RWPE2 (cell line): ENCODE data around the gene CDK17.

Experiments
- ATAC-seq: fragments of 200-7000 bp; cut with Tn5 transposase; 3 replicates; pipeline ENCODE4 v1.9.1; 2021; ENCODE audit warnings: low read depth
- DNase-seq: peaks from one replicate; pipeline ENCODE4 v3.0.0-alpha.2; 2020; ENCODE audit warnings: low spot score
- H3K27ac ChIP-seq: fragments of 450-650 bp; 2 replicates; pipeline ENCODE4 v1.5.1; 2017; ENCODE audit warnings: mild to moderate bottlenecking; ENCODE audit not compliant: poor library complexity, severe bottlenecking
- H3K27me3 ChIP-seq: fragments of 250-450 bp; sonication (Bioruptor Pico); 2 replicates; pipeline ENCODE4 v1.5.1; 2021; ENCODE audit warnings: mild to moderate bottlenecking, moderate library complexity; ENCODE audit not compliant: insufficient read depth, poor library complexity, severe bottlenecking
- H3K36me3 ChIP-seq: fragments of 250-450 bp; sonication (Bioruptor Pico); 2 replicates; pipeline ENCODE4 v1.5.1; 2020; ENCODE audit warnings: low read depth, mild to moderate bottlenecking, moderate library complexity
- H3K4me1 ChIP-seq: fragments of 250-450 bp; sonication (Bioruptor Pico); 2 replicates; pipeline ENCODE4 v1.5.1; 2021; ENCODE audit warnings: mild to moderate bottlenecking, moderate library complexity; ENCODE audit not compliant: insufficient read depth, poor library complexity, severe bottlenecking
- H3K4me3 ChIP-seq: fragments of 250-450 bp; sonication (Bioruptor Pico); 2 replicates; pipeline ENCODE4 v1.5.1; 2021; ENCODE audit warnings: mild to moderate bottlenecking, moderate library complexity; ENCODE audit not compliant: severe bottlenecking
- H3K9me3 ChIP-seq: fragments of 250-450 bp; sonication (Bioruptor Pico); 2 replicates; pipeline ENCODE4 v1.5.1; 2021; ENCODE audit warnings: mild to moderate bottlenecking, moderate library complexity; ENCODE audit not compliant: severe bottlenecking
- TF ChIP-seq, protein P1 (sequence below): fragments of 450-650 bp; IDR thresholded peaks from one replicate; pipeline ENCODE4 v1.5.1; 2017; ENCODE audit warnings: mild to moderate bottlenecking, moderate library complexity; ENCODE audit not compliant: poor library complexity, severe bottlenecking

Gene CDK17

DNA sequence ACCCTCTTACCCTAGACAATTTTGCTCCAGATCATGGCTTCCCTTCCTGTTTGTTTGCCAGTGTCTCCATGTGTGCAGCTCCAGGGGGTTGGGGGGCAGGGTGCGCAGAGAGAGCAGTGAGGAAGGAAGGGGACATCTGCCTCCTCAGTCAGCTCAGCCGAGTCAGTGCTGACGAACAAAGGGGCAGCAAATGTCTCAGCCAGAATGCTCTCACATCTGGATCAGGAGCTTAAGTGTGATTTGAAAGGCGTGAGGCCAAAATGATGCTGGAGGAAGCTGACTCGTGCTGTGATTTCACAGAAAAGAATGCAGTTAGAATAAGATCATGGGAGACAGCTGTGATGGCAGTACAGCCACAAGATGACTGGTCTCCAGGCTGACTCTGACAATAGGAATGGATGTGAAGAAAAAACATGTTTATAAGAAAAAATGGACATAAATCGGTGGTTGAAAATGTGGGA lies 27.1 kb upstream of the CDK17 start:
- DNase-seq, result peak; percentile 93
- ATAC-seq, result peak; percentile 92
- no peaks in the 10 kb centered on the region for H3K27me3 ChIP-seq
- TF ChIP-seq, protein P1, sequence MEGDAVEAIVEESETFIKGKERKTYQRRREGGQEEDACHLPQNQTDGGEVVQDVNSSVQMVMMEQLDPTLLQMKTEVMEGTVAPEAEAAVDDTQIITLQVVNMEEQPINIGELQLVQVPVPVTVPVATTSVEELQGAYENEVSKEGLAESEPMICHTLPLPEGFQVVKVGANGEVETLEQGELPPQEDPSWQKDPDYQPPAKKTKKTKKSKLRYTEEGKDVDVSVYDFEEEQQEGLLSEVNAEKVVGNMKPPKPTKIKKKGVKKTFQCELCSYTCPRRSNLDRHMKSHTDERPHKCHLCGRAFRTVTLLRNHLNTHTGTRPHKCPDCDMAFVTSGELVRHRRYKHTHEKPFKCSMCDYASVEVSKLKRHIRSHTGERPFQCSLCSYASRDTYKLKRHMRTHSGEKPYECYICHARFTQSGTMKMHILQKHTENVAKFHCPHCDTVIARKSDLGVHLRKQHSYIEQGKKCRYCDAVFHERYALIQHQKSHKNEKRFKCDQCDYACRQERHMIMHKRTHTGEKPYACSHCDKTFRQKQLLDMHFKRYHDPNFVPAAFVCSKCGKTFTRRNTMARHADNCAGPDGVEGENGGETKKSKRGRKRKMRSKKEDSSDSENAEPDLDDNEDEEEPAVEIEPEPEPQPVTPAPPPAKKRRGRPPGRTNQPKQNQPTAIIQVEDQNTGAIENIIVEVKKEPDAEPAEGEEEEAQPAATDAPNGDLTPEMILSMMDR, result no peak
- peak overlapping the region; percentile 99 for H3K27ac ChIP-seq
- H3K36me3 ChIP-seq, result peaks cover 23% of the 10 kb centered on the region
- H3K9me3 ChIP-seq, result no peaks in the 10 kb centered on the region
- H3K4me3 ChIP-seq, result peak overlapping the region; percentile 27
- H3K4me1 ChIP-seq, result peaks cover 48% of the 10 kb centered on the region

DNA sequence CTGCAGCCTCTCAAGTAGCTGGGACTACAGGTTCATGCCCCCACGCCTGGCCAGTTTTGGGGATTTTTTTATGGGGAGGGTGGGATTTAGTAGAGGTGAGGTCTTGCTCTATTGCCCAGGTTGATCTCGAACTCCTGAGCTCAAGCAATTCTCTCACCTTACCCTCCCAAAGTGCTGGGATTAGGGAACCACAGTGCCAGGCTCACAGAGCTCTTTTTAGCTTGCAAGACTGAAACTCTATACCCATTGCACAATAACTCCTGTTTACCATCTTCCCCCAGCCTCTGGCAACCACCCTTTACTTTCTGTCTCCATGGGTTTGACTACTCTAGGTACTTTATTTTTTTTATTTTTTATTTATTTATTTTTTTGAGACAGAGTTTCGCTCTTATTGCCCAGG lies 25.7 kb upstream of the CDK17 start:
- Histone ChIP-seq H3K4me3 (no peak overlapping the region), H3K4me1 (peaks cover 51% of the 10 kb centered on the region), H3K27me3 (no peaks in the 10 kb centered on the region), H3K9me3 (no peaks in the 10 kb centered on the region), H3K36me3 (peaks cover 33% of the 10 kb centered on the region), H3K27ac (peak overlapping the region; percentile 99)
- TF ChIP-seq, protein P1, result no peak
- ATAC-seq, result peak; percentile 16; the same call in 1 of the 3 replicates
- no peak for DNase-seq

DNA sequence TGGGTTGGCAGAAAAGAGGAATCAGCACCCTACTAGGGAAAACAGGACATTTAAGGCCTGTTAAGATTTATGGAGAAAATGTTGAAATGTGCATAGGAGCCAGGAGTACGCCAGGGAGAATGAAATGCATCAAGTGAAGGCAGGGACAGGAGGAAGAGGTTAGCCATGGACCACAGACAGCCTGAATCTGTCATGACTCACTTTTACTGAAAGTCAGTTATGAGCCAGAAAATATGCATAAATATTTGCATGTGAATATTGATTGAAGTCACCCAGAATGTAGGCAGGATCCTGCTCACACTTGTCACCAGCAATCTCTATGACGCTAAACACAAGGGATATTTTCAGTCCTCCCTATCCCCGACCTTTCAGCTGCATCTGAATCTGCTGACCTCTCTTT lies 25.1 kb upstream of the CDK17 start:
- peaks cover 33% of the 10 kb centered on the region for H3K36me3 ChIP-seq
- DNase-seq, result no peak
- H3K9me3 ChIP-seq, result no peaks in the 10 kb centered on the region
- no peak overlapping the region for H3K4me3 ChIP-seq
- peak overlapping the region; percentile 99 for H3K27ac ChIP-seq
- peak; percentile 50 for ATAC-seq
- no peaks in the 10 kb centered on the region for H3K27me3 ChIP-seq
- H3K4me1 ChIP-seq, result peaks cover 51% of the 10 kb centered on the region
- TF ChIP-seq, protein P1, result no peak

DNA sequence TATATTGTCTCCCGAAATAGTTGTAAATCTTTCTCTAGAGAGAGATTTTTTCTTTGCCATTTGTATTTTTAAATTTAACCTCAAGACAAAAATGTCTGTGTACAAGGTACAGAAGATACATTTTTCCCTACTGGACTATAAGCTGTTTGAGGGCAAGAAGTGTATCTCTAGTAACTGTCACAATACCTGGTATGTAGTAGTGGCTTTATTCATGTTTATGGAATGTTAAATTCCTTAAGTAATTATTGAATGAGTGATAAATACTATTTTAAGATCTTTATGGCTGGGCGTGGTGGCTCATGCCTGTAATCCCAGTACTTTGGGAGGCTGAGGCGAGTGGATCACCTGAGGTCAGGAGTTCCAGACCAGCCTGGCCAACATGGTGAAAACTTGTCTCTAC lies 24.4 kb upstream of the CDK17 start:
- no peaks in the 10 kb centered on the region for H3K27me3 ChIP-seq
- H3K27ac ChIP-seq, result peak overlapping the region; percentile 99
- DNase-seq (no peak), ATAC-seq (no peak)
- no peaks in the 10 kb centered on the region for H3K9me3 ChIP-seq
- H3K4me3 ChIP-seq, result no peak overlapping the region
- TF ChIP-seq, protein P1, result no peak
- peaks cover 51% of the 10 kb centered on the region for H3K4me1 ChIP-seq
- peaks cover 33% of the 10 kb centered on the region for H3K36me3 ChIP-seq

DNA sequence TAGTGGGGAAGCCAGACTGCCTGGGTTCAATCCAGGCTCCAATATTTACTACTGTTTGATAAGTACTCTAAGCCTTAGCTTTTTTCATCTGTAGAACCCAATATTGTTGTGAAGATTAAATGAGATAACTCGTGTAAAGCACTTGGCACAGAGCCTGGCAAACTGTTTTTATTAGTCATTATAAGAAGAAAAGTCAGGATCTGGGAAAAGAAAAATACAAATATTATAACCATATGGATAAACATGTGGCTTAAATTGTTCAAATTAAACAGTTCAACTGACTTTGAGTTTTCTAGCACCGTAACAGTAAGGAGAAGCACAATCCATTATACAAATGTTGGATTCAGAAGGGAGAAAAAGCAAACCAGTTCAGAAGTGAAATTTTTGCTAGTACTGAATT lies 22.0 kb upstream of the CDK17 start:
- DNase-seq (no peak), ATAC-seq (no peak)
- Histone ChIP-seq H3K9me3 (no peaks in the 10 kb centered on the region), H3K27me3 (no peaks in the 10 kb centered on the region), H3K27ac (peak overlapping the region; percentile 99), H3K4me3 (no peak overlapping the region), H3K36me3 (peaks cover 33% of the 10 kb centered on the region), H3K4me1 (peaks cover 44% of the 10 kb centered on the region)
- TF ChIP-seq, protein P1, result no peak
